ENCODE data around the gene RFC1.

DNA sequence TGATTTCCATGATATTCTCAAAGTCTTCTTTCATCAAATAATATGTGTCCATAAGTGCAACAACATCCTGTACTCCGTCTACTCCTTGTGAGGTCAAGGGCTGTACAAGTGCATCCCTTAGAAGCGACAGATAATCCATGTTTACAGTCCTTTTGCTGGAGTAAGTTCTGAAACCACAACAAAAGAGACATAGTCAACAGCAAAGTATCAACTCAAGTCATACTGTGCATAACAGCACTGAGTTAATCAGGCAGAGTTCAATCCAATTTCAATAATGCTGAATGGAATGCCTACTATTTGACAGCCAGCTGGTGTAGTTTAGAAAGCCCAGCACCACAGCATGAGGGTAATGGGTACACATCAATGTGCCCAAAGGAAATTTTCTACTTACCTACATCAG lies 74.5 kb downstream of the RFC1 start:
- TF ChIP-seq POLR2AphosphoS5 (IDR thresholded peaks at IDR 0.05; ENCODE audit: low read depth, low read length) = no peak
- TF ChIP-seq, protein P1, sequence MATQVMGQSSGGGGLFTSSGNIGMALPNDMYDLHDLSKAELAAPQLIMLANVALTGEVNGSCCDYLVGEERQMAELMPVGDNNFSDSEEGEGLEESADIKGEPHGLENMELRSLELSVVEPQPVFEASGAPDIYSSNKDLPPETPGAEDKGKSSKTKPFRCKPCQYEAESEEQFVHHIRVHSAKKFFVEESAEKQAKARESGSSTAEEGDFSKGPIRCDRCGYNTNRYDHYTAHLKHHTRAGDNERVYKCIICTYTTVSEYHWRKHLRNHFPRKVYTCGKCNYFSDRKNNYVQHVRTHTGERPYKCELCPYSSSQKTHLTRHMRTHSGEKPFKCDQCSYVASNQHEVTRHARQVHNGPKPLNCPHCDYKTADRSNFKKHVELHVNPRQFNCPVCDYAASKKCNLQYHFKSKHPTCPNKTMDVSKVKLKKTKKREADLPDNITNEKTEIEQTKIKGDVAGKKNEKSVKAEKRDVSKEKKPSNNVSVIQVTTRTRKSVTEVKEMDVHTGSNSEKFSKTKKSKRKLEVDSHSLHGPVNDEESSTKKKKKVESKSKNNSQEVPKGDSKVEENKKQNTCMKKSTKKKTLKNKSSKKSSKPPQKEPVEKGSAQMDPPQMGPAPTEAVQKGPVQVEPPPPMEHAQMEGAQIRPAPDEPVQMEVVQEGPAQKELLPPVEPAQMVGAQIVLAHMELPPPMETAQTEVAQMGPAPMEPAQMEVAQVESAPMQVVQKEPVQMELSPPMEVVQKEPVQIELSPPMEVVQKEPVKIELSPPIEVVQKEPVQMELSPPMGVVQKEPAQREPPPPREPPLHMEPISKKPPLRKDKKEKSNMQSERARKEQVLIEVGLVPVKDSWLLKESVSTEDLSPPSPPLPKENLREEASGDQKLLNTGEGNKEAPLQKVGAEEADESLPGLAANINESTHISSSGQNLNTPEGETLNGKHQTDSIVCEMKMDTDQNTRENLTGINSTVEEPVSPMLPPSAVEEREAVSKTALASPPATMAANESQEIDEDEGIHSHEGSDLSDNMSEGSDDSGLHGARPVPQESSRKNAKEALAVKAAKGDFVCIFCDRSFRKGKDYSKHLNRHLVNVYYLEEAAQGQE (IDR thresholded peaks at IDR 0.05; ENCODE audit: insufficient read depth in 1 of 2, low read depth in 2 of 2, low read length in 2 of 2) = no peak
